Esophagus squamous epithelium (tissue), 4 donors: ENCODE measurements around the gene PLEKHA8.

Experiments used
- CTCF ChIP-seq, 6 experiments: fragments of 450-650 bp in 4 of 6; fragments of 200-600 bp in 2 of 6; sonication (generic) in 2 of 6; IDR thresholded peaks; one replicate each; pipeline ENCODE4 v1.5.1; 2016 to 2019; ENCODE audit warnings: antibody characterized with exemption in 6 of 6, mild to moderate bottlenecking in 4 of 6, moderate library complexity in 4 of 6
- POLR2A ChIP-seq, 4 donors: fragments of 450-650 bp; IDR thresholded peaks; one replicate each; pipeline ENCODE4 v1.6.1; 2017; ENCODE audit warnings: antibody characterized with exemption in 4 of 4, mild to moderate bottlenecking in 4 of 4, moderate library complexity in 3 of 4

GRCh38 chr7:30076411-30076810, 48.2 kb downstream of the PLEKHA8 start:
- no peak for TF ChIP-seq CTCF (IDR thresholded peaks at IDR 0.05)
- TF ChIP-seq POLR2A (IDR thresholded peaks at IDR 0.05) = no peak
